LNCaP clone FGC (cell line): Measurements from ENCODE around the gene HAGHL.

Experiments
- DNase-seq: peaks from one replicate; pipeline ENCODE4 v3.0.0-alpha.2; 2011; ENCODE audit warnings: low read depth
- H3K4me3 ChIP-seq: 2 replicates; pipeline ENCODE4 v1.5.1; 2011; ENCODE audit warnings: mild to moderate bottlenecking, low read depth, low read length, control low read depth
- CTCF ChIP-seq: IDR thresholded peaks from 2 replicates; pipeline ENCODE4 v1.5.1; 2012; ENCODE audit warnings: mild to moderate bottlenecking; ENCODE audit not compliant: control insufficient read depth, insufficient read depth; ENCODE audit errors: extremely low read depth

The HAGHL gene

GRCh38 chr16:776824-777223 lies 49.9 kb downstream of the HAGHL start:
- peak; percentile 51 for DNase-seq
- no peak overlapping the region for H3K4me3 ChIP-seq
- no peak for TF ChIP-seq CTCF

- no peak overlapping the region for H3K4me3 ChIP-seq
- no peak for TF ChIP-seq CTCF
- no peak for DNase-seq
Measured at GRCh38 chr16:777826-778225, 50.9 kb downstream of the HAGHL start.

- no peak for TF ChIP-seq CTCF
- no peak for DNase-seq
- H3K4me3 ChIP-seq = no peak overlapping the region
Measured at GRCh38 chr16:778447-778846, 51.5 kb downstream of the HAGHL start.

- H3K4me3 ChIP-seq = no peak overlapping the region
- DNase-seq = no peak
- no peak for TF ChIP-seq CTCF
Measured at GRCh38 chr16:778909-779527, 52.1 kb downstream of the HAGHL start.
